Osteocyte (in vitro differentiated cells): Measurements from ENCODE around the gene BCL7A. TPM values are rescaled to one million over a fixed set of nuclear protein-coding genes. Genes with fewer than 3 reads are reported as not detected.
"Not testable (repeated sequence)": the region's sequence is repeated elsewhere in the genome, so short reads cannot be mapped to it uniquely, and the experiment has no call there.

Source experiments
- DNase-seq: peaks from one replicate; pipeline ENCODE4 v3.0.0; 2021; ENCODE audit warnings: mixed read lengths; ENCODE audit not compliant: unreplicated experiment; ENCODE audit errors: extremely low spot score
- H3K27ac Mint-ChIP-seq: one replicate; pipeline ENCODE4 v1.8.0; 2021; ENCODE audit warnings: mild to moderate bottlenecking, mixed read lengths; ENCODE audit not compliant: unreplicated experiment
- H3K27me3 Mint-ChIP-seq: one replicate; pipeline ENCODE4 v1.8.0; 2021; ENCODE audit warnings: mixed read lengths; ENCODE audit not compliant: unreplicated experiment
- H3K36me3 Mint-ChIP-seq: one replicate; pipeline ENCODE4 v1.8.0; 2021; ENCODE audit warnings: mixed read lengths; ENCODE audit not compliant: unreplicated experiment
- H3K4me1 Mint-ChIP-seq: one replicate; pipeline ENCODE4 v1.8.0; 2021; ENCODE audit warnings: mixed read lengths; ENCODE audit not compliant: unreplicated experiment
- H3K4me3 Mint-ChIP-seq: one replicate; pipeline ENCODE4 v1.8.0; 2021; ENCODE audit warnings: mild to moderate bottlenecking, moderate library complexity, mixed read lengths; ENCODE audit not compliant: unreplicated experiment
- H3K9me3 Mint-ChIP-seq: one replicate; pipeline ENCODE4 v1.8.0; 2021; ENCODE audit warnings: mixed read lengths; ENCODE audit not compliant: unreplicated experiment
- CTCF ChIP-seq: fragments of 200-600 bp; sonication (generic); IDR thresholded peaks from 2 replicates; pipeline ENCODE4 v1.5.0; 2021; ENCODE audit warnings: antibody characterized with exemption, mild to moderate bottlenecking, moderate library complexity
- total RNA-seq: library from RNA; stranded (reverse); gene quantifications from 2 replicates; pipeline ENCODE4 v1.2.1, GENCODE V29; 2021

Gene BCL7A
- total RNA-seq, 1 donor from 2014 or later = 10.0 TPM

GRCh38 chr12:121986489-121987245 is 35.0 kb upstream of the BCL7A start:
- no peak for DNase-seq
- Mint-ChIP-seq H3K36me3 (no peaks in the 10 kb centered on the region), H3K4me3 (no peak overlapping the region), H3K27ac (no peak overlapping the region), H3K4me1 (no peaks in the 10 kb centered on the region), H3K9me3 (no peaks in the 10 kb centered on the region), H3K27me3 (no peaks in the 10 kb centered on the region)
- TF ChIP-seq CTCF = no peak

- H3K27ac Mint-ChIP-seq, DNase-seq, H3K4me1 Mint-ChIP-seq, H3K36me3 Mint-ChIP-seq, H3K9me3 Mint-ChIP-seq, H3K27me3 Mint-ChIP-seq, H3K4me3 Mint-ChIP-seq: not testable (repeated sequence)
Measured at GRCh38 chr12:121988519-121988918, 33.2 kb upstream of the BCL7A start.

- peaks cover 4% of the 10 kb centered on the region for H3K4me1 Mint-ChIP-seq
- no peak overlapping the region for H3K4me3 Mint-ChIP-seq
- DNase-seq = no peak
- H3K36me3 Mint-ChIP-seq = no peaks in the 10 kb centered on the region
- no peak for TF ChIP-seq CTCF
- H3K27me3 Mint-ChIP-seq = no peaks in the 10 kb centered on the region
- H3K27ac Mint-ChIP-seq = no peak overlapping the region
- no peaks in the 10 kb centered on the region for H3K9me3 Mint-ChIP-seq
Measured at GRCh38 chr12:121989276-121990113, 32.2 kb upstream of the BCL7A start.

- no peak for DNase-seq
Measured at GRCh38 chr12:121990114-121990647, 31.5 kb upstream of the BCL7A start.

More at GRCh38 chr12:121990114-121990647, 31.5 kb upstream of the BCL7A start:
- Mint-ChIP-seq H3K27me3 (no peaks in the 10 kb centered on the region), H3K27ac (no peak overlapping the region), H3K36me3 (no peaks in the 10 kb centered on the region), H3K4me3 (no peak overlapping the region), H3K4me1 (peaks cover 4% of the 10 kb centered on the region), H3K9me3 (no peaks in the 10 kb centered on the region)
- TF ChIP-seq CTCF = no peak
